DOHH2 (cell line): Measurements from ENCODE around the gene ABHD12.

Source experiments
- H3F3A ChIP-seq: fragments of 200-600 bp; sonication (generic), shearing (Covaris generic); 2 replicates; pipeline ENCODE4 v1.6.0; 2016; ENCODE audit warnings: antibody characterized with exemption, mild to moderate bottlenecking; ENCODE audit not compliant: control insufficient read depth, insufficient read depth
- H3K27ac ChIP-seq: fragments of 200-600 bp; sonication (generic); 2 replicates; pipeline ENCODE4 v1.5.1; 2014; ENCODE audit warnings: low read depth, mild to moderate bottlenecking, low read length, moderate library complexity
- H3K27me3 ChIP-seq: fragments of 200-600 bp; sonication (generic); 2 replicates; pipeline ENCODE4 v1.6.1; 2014; ENCODE audit warnings: mild to moderate bottlenecking, low read length, mixed read lengths; ENCODE audit not compliant: control insufficient read depth
- H3K36me3 ChIP-seq: fragments of 200-600 bp; sonication (generic); 2 replicates; pipeline ENCODE4 v1.6.1; 2014; ENCODE audit warnings: mild to moderate bottlenecking, low read length, moderate library complexity, mixed read lengths; ENCODE audit not compliant: control insufficient read depth
- H3K4me1 ChIP-seq: fragments of 200-600 bp; sonication (generic); 2 replicates; pipeline ENCODE4 v1.6.1; 2014; ENCODE audit warnings: mild to moderate bottlenecking, low read length, mixed read lengths; ENCODE audit not compliant: control insufficient read depth
- H3K4me2 ChIP-seq: fragments of 200-600 bp; sonication (generic); 2 replicates; pipeline ENCODE4 v1.6.0; 2014; ENCODE audit warnings: mild to moderate bottlenecking, low read length, moderate library complexity
- H3K4me3 ChIP-seq: fragments of 200-600 bp; sonication (generic); 2 replicates; pipeline ENCODE4 v1.5.1; 2014; ENCODE audit warnings: mild to moderate bottlenecking, low read length, mixed read lengths
- H3K79me2 ChIP-seq: fragments of 200-600 bp; sonication (generic); 2 replicates; pipeline ENCODE4 v1.6.1; 2014; ENCODE audit warnings: mild to moderate bottlenecking, low read length, mixed read lengths; ENCODE audit not compliant: control insufficient read depth
- H3K9me2 ChIP-seq: fragments of 200-600 bp; sonication (generic); replicated peaks from 2 replicates; pipeline ENCODE4 v1.6.1; 2014; ENCODE audit warnings: mild to moderate bottlenecking, low read length, mixed read lengths; ENCODE audit not compliant: control insufficient read depth
- H3K9me3 ChIP-seq: fragments of 200-600 bp; sonication (generic); 2 replicates; pipeline ENCODE4 v1.6.1; 2014; ENCODE audit warnings: antibody characterized with exemption, low read length, mixed read lengths; ENCODE audit not compliant: control insufficient read depth, insufficient read depth
- H4K20me1 ChIP-seq: fragments of 200-600 bp; sonication (generic); 2 replicates; pipeline ENCODE4 v1.6.0; 2014; ENCODE audit warnings: low read depth, mild to moderate bottlenecking, antibody characterized with exemption, low read length, moderate library complexity; ENCODE audit not compliant: control insufficient read depth, insufficient read depth
- CTCF ChIP-seq: fragments of 200-600 bp; sonication (generic); IDR thresholded peaks from one replicate; pipeline ENCODE4 v1.5.1; 2014; ENCODE audit warnings: antibody characterized with exemption, mild to moderate bottlenecking, low read depth, low read length; ENCODE audit not compliant: poor library complexity, severe bottlenecking
- EZH2phosphoT487 ChIP-seq: fragments of 200-600 bp; sonication (generic); IDR thresholded peaks from 2 replicates; pipeline ENCODE4 v1.6.1; 2017; ENCODE audit warnings: borderline replicate concordance, mild to moderate bottlenecking, antibody characterized with exemption, low read length, moderate library complexity, mixed read lengths

The ABHD12 gene

GRCh38 chr20:25259788-25260254, 130.8 kb downstream of the ABHD12 start:
- Histone ChIP-seq H3K36me3 (peaks cover 10% of the 10 kb centered on the region), H3K27ac (no peak overlapping the region)

DNA sequence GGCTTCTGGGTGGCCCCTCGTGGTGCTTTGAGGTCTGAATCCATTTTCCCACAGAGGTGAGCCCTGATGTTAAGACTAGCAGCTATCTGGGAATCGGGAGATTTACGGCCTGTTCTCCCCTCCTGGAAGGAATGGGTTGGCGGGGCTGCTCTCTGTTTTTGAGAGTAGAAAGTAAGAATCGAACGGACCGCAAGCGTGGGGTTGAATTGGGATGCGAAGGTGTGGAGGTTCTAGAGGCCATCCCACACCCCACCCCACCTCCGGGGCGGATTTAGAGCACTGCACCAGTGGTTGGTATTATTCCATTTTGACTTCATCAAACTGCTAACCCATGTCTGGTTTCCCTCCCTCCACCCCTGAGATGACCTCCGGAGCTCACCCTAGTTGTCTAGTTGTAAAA, 131.3 kb downstream of the ABHD12 start:
- H3K4me2 ChIP-seq = no peak overlapping the region
- H3K4me1 ChIP-seq = no peaks in the 10 kb centered on the region
- no peaks in the 10 kb centered on the region for H3K9me3 ChIP-seq
- peaks cover 10% of the 10 kb centered on the region for H3K36me3 ChIP-seq
- no peaks in the 10 kb centered on the region for H3K27me3 ChIP-seq
- no peak overlapping the region for H3K4me3 ChIP-seq
- no peak overlapping the region for H3K27ac ChIP-seq
- H3K9me2 ChIP-seq = no peaks in the 10 kb centered on the region
- no peaks in the 10 kb centered on the region for H4K20me1 ChIP-seq
- no peaks in the 10 kb centered on the region for H3F3A ChIP-seq
- peaks cover 13% of the 10 kb centered on the region for H3K79me2 ChIP-seq
- TF ChIP-seq CTCF (no peak), EZH2phosphoT487 (no peak)

More at GRCh38 chr20:25259788-25260254, 130.8 kb downstream of the ABHD12 start:
- Histone ChIP-seq H3K4me3 (no peak overlapping the region), H3K9me2 (no peaks in the 10 kb centered on the region), H4K20me1 (no peaks in the 10 kb centered on the region), H3K9me3 (no peaks in the 10 kb centered on the region), H3K4me2 (no peak overlapping the region), H3K79me2 (peaks cover 10% of the 10 kb centered on the region), H3F3A (no peaks in the 10 kb centered on the region), H3K4me1 (no peaks in the 10 kb centered on the region), H3K27me3 (no peaks in the 10 kb centered on the region)
- TF ChIP-seq EZH2phosphoT487 (no peak), CTCF (no peak)

DNA sequence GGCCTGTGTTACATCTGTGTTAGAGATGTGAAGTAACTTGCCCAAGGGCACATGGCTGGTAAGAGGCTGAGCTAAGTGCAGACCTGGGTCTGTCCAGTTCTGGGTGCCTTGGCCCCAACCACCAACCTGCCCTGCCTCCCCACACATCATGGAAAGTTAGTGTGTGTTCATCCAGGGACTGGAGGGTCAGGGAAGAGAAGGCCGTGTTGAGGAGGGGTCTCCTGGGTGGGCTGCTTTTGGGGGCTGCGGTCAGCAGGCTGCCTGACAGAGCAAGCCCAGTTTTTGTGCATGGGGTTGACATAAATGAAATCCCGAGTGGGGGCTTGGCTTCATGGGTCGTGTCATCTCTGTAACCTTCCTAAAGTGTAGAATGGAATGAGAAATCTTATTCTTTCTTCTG, 131.8 kb downstream of the ABHD12 start:
- no peak overlapping the region for H3K27ac ChIP-seq
- H3K4me1 ChIP-seq = no peaks in the 10 kb centered on the region
- H3K79me2 ChIP-seq = peaks cover 14% of the 10 kb centered on the region
- no peak overlapping the region for H3K4me3 ChIP-seq
- H4K20me1 ChIP-seq = no peaks in the 10 kb centered on the region
- H3K4me2 ChIP-seq = no peak overlapping the region
- no peaks in the 10 kb centered on the region for H3K27me3 ChIP-seq
- H3K9me3 ChIP-seq = no peaks in the 10 kb centered on the region
- no peaks in the 10 kb centered on the region for H3F3A ChIP-seq
- TF ChIP-seq CTCF = no peak
- no peak for TF ChIP-seq EZH2phosphoT487
- H3K36me3 ChIP-seq = peaks cover 10% of the 10 kb centered on the region
- no peaks in the 10 kb centered on the region for H3K9me2 ChIP-seq

- Histone ChIP-seq H3K9me2 (no peaks in the 10 kb centered on the region), H3F3A (no peaks in the 10 kb centered on the region), H4K20me1 (no peaks in the 10 kb centered on the region), H3K79me2 (peaks cover 14% of the 10 kb centered on the region), H3K4me2 (no peak overlapping the region), H3K9me3 (no peaks in the 10 kb centered on the region), H3K27ac (no peak overlapping the region), H3K27me3 (no peaks in the 10 kb centered on the region), H3K4me1 (no peaks in the 10 kb centered on the region), H3K4me3 (no peak overlapping the region), H3K36me3 (peaks cover 10% of the 10 kb centered on the region)
- no peak for TF ChIP-seq CTCF
- no peak for TF ChIP-seq EZH2phosphoT487
Measured at GRCh38 chr20:25258476-25258805, 132.2 kb downstream of the ABHD12 start.
